ENCODE measurements around the gene ATOX1. TPM values are rescaled to one million over a fixed set of nuclear protein-coding genes. Genes with fewer than 3 reads are reported as not detected.

Gene ATOX1
- total and polyA plus RNA-seq, 2 donors, result 90.5 to 145 TPM

DNA sequence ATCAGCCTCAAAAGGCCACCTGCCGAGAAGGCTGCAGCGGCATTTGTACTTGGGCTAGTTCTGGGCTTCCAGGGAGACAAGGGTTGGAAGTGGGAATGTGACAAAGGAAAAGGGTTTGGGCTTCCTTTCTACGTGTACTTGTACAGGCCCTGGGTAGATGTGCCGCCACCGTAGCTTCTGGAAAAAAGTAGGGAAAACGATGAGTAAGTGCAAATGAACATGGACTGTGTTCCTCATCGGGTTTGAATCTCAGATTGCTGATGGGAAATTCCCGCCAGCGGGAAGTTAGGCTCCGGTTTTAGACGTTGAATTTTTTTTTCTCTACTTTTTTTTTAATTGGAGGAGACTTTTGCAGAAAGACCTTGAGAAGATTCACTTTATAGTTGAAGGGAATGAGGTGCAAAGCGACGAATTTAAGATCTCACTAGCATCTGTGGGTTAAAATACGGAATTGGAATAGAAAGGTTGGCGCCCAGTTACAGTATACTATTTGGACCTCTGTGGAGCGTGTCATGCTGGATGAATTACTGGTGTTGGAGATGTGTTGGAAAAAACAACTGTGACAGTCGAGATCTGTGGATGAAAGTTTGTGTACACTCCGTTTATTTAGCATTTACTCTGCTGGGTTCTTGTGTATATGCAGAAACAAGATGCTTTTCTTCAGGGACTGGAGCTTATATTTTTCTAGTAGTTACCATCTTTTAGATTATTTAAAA, 14.6 kb upstream of the ATOX1 start:
- peaks cover 12 to 16% of the 10 kb centered on the region in 2 donors for H3K4me1 ChIP-seq (ENCODE audit: control insufficient read depth in 2 of 2, insufficient read depth in 2 of 2, low read length in 2 of 2)
- DNase-seq (ENCODE audit: low read depth in 6 of 9, low spot score in 9 of 9), result no peak
- 1% methylated on average over 18 of the region's 18 CpGs for WGBS

GRCh38 chr5:151772029-151772845, 13.8 kb upstream of the ATOX1 start:
- peaks cover 12 to 16% of the 10 kb centered on the region in 2 donors for H3K4me1 ChIP-seq (ENCODE audit: control insufficient read depth in 2 of 2, insufficient read depth in 2 of 2, low read length in 2 of 2)
- H3K27ac ChIP-seq (ENCODE audit: low read depth in 1 of 2, low read length in 1 of 2), result peak overlapping the region; percentile 95 to 96
- no peaks in the 10 kb centered on the region for H3K27me3 ChIP-seq (ENCODE audit: control insufficient read depth in 2 of 2, insufficient read depth in 1 of 2, low read length in 1 of 2)
- peaks cover 0 to 5% of the 10 kb centered on the region in 2 donors for H3K36me3 ChIP-seq (ENCODE audit: control insufficient read depth in 2 of 2, insufficient read depth in 2 of 2, low read length in 1 of 2)
- WGBS, result under 1% methylated on average over 87 of the region's 87 CpGs
- no peaks in the 10 kb centered on the region for H3K9me3 ChIP-seq (ENCODE audit: control insufficient read depth in 2 of 2, insufficient read depth in 1 of 2, low read length in 1 of 2)
- peak overlapping the region; percentile 76 to 94 for H3K4me3 ChIP-seq (ENCODE audit: low read length in 2 of 2)
- DNase-seq (ENCODE audit: low read depth in 6 of 9, low spot score in 9 of 9), result peak in 4 of 9 donors; percentile 41 to 73 (median 49)

More for the DNA sequence above, 14.6 kb upstream of the ATOX1 start:
- Histone ChIP-seq H3K36me3 (ENCODE audit: control insufficient read depth in 2 of 2, insufficient read depth in 2 of 2, low read length in 1 of 2) (peaks cover 0 to 11% of the 10 kb centered on the region in 2 donors), H3K9me3 (ENCODE audit: control insufficient read depth in 2 of 2, insufficient read depth in 1 of 2, low read length in 1 of 2) (no peaks in the 10 kb centered on the region), H3K27me3 (ENCODE audit: control insufficient read depth in 2 of 2, insufficient read depth in 1 of 2, low read length in 1 of 2) (no peaks in the 10 kb centered on the region), H3K4me3 (ENCODE audit: low read length in 2 of 2) (peak overlapping the region; percentile 76 to 94), H3K27ac (ENCODE audit: low read depth in 1 of 2, low read length in 1 of 2) (peak overlapping the region; percentile 87 to 90)

DNA sequence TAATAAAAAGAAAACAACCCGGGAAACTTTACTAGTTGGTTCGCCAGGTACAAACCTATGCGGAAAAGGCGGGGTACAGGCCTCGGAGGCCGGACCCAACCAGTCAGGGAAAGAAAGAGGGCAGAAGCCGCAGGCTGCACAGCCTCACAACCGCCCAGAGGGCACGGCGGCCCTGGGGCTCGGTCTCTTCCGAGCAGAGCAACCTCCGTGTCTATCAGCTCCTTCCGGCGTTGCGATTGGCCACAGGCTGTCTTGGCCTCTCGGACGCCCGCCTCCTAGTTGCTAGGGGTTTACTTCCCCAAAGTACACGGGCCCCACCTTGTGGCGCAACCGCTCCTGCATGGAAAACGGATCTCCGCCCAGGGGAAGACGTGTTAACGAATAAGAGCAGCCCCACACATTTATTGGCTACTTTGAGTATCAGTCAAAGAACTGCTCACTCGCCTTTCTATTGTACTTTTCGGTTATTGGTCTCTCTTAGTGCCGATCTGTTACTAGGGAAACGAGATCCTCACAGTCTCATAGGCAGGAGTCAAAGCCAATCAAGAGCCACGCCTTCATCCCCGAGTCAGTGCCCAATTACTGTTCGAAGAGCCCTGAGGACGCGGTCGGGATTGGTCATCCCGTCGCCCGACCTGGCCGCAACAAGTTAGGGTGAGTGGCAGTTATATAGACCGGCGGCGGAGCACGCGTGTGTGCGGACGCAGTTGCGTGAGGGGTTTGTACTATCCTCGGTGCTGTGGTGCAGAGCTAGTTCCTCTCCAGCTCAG, 13.0 kb upstream of the ATOX1 start, which contains the start of gene G3BP1:
G3BP1 (plus strand) TSS at position 696 of the 770 bp plus-strand sequence. CDS start 14,667 bp downstream, outside the sequence.
- no peaks in the 10 kb centered on the region for H3K36me3 ChIP-seq (ENCODE audit: control insufficient read depth in 2 of 2, insufficient read depth in 2 of 2, low read length in 1 of 2)
- peak; percentile 99 to 100 (median 100) for DNase-seq (ENCODE audit: low read depth in 6 of 9, low spot score in 9 of 9)
- WGBS, result under 1% methylated on average over 49 of the region's 49 CpGs
- H3K27ac ChIP-seq (ENCODE audit: low read depth in 1 of 2, low read length in 1 of 2), result peak within 1 kb of the TSS; percentile 96 to 99
- H3K27me3 ChIP-seq (ENCODE audit: control insufficient read depth in 2 of 2, insufficient read depth in 1 of 2, low read length in 1 of 2), result no peaks in the 10 kb centered on the region
- H3K4me3 ChIP-seq (ENCODE audit: low read length in 2 of 2), result peak within 1 kb of the TSS; percentile 76 to 94
- no peaks in the 10 kb centered on the region for H3K9me3 ChIP-seq (ENCODE audit: control insufficient read depth in 2 of 2, insufficient read depth in 1 of 2, low read length in 1 of 2)
- H3K4me1 ChIP-seq (ENCODE audit: control insufficient read depth in 2 of 2, insufficient read depth in 2 of 2, low read length in 2 of 2), result peaks cover 12 to 16% of the 10 kb centered on the region in 2 donors

DNA sequence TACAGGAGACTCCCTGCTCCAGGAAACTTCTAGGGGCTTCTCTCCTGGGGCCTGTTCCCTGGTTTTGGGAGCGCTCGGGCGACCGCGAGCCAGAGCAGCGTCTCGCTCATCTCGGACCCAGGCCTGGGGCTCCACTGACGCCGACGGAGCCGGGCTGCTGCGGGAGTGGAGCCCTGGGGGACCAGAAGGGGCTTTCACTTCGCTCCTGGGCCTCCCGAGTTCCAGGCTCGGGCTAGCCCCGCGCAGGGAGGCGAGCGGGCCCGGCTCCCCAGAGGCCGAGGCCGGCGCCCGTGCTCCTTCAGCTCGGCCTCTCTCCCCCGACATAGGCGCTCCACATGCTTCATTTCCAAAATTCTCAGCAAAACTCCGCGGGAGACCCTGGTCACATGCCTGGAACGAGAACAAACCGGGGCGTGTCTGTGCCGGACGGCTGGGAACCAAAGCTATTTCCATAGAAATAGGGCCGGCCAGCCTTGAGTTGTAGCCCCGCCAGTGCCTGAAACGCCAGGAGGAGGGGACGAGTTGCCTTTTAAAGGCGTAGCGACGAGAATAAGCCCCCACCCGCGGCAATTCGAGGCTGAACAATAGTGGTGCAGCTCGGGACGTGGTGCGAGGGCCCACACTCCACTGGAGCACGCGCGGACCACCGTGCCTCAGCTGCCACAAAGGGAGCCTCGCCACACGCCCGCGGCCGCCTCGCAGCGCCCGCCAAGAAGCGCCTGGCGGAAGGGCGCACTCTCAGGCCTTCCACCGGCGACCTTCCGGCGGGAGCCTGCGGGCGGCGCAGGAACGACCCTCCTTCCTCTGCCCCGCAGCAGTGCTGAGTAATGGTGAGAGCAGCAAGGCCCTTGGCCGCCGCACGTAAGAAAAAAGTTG, 12.2 kb upstream of the ATOX1 start:
- peak in 3 of 9 donors; percentile 15 to 83 (median 18) for DNase-seq (ENCODE audit: low read depth in 6 of 9, low spot score in 9 of 9)
- peak overlapping the region; percentile 96 to 99 for H3K27ac ChIP-seq (ENCODE audit: low read depth in 1 of 2, low read length in 1 of 2)
- 13% methylated on average over 75 of the region's 75 CpGs for WGBS

GRCh38 chr5:151766975-151767374, 8.5 kb upstream of the ATOX1 start:
- no peak overlapping the region for H3K27ac ChIP-seq (ENCODE audit: low read depth in 1 of 2, low read length in 1 of 2)
- H3K9me3 ChIP-seq (ENCODE audit: control insufficient read depth in 2 of 2, insufficient read depth in 1 of 2, low read length in 1 of 2), result no peaks in the 10 kb centered on the region
- H3K4me1 ChIP-seq (ENCODE audit: control insufficient read depth in 2 of 2, insufficient read depth in 2 of 2, low read length in 2 of 2), result peaks cover 7 to 13% of the 10 kb centered on the region in 2 donors
- H3K4me3 ChIP-seq (ENCODE audit: low read length in 2 of 2), result no peak overlapping the region
- no peaks in the 10 kb centered on the region for H3K36me3 ChIP-seq (ENCODE audit: control insufficient read depth in 2 of 2, insufficient read depth in 2 of 2, low read length in 1 of 2)
- no peaks in the 10 kb centered on the region for H3K27me3 ChIP-seq (ENCODE audit: control insufficient read depth in 2 of 2, insufficient read depth in 1 of 2, low read length in 1 of 2)
- DNase-seq (ENCODE audit: low read depth in 6 of 9, low spot score in 9 of 9), result no peak

More for the DNA sequence above, 12.2 kb upstream of the ATOX1 start:
- Histone ChIP-seq H3K27me3 (ENCODE audit: control insufficient read depth in 2 of 2, insufficient read depth in 1 of 2, low read length in 1 of 2) (no peaks in the 10 kb centered on the region), H3K9me3 (ENCODE audit: control insufficient read depth in 2 of 2, insufficient read depth in 1 of 2, low read length in 1 of 2) (no peaks in the 10 kb centered on the region), H3K4me1 (ENCODE audit: control insufficient read depth in 2 of 2, insufficient read depth in 2 of 2, low read length in 2 of 2) (peaks cover 12 to 16% of the 10 kb centered on the region in 2 donors), H3K36me3 (ENCODE audit: control insufficient read depth in 2 of 2, insufficient read depth in 2 of 2, low read length in 1 of 2) (no peaks in the 10 kb centered on the region), H3K4me3 (ENCODE audit: low read length in 2 of 2) (peak overlapping the region; percentile 57 to 76)

GRCh38 chr5:151764801-151765200, 6.4 kb upstream of the ATOX1 start:
- no peak for DNase-seq (ENCODE audit: low read depth in 6 of 9, low spot score in 9 of 9)
- H3K27ac ChIP-seq (ENCODE audit: low read depth in 1 of 2, low read length in 1 of 2), result no peak overlapping the region
- H3K9me3 ChIP-seq (ENCODE audit: control insufficient read depth in 2 of 2, insufficient read depth in 1 of 2, low read length in 1 of 2), result no peaks in the 10 kb centered on the region
- no peak overlapping the region for H3K4me3 ChIP-seq (ENCODE audit: low read length in 2 of 2)
- H3K4me1 ChIP-seq (ENCODE audit: control insufficient read depth in 2 of 2, insufficient read depth in 2 of 2, low read length in 2 of 2), result peaks cover under 1 to 2% of the 10 kb centered on the region in 2 donors
- H3K27me3 ChIP-seq (ENCODE audit: control insufficient read depth in 2 of 2, insufficient read depth in 1 of 2, low read length in 1 of 2), result no peaks in the 10 kb centered on the region
- H3K36me3 ChIP-seq (ENCODE audit: control insufficient read depth in 2 of 2, insufficient read depth in 2 of 2, low read length in 1 of 2), result no peaks in the 10 kb centered on the region

DNA sequence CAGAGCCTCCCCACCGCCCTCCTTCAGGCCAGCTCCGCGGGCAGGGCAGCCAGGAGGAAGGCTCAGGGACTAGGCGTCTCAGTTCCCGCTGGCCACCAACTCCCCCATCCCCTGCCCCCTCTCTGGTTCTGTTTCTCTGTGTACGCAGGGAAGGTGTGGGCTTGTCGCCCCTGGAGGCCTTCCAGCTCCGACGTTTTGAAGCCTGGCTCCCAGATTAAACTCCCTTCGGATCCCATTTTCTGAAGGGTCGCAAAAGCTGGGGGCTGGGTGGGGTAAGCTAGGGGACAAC, 346 bp downstream of the ATOX1 start:
- Histone ChIP-seq H3K4me1 (ENCODE audit: control insufficient read depth in 2 of 2, insufficient read depth in 2 of 2, low read length in 2 of 2) (peaks cover 14 to 26% of the 10 kb centered on the region in 2 donors), H3K27me3 (ENCODE audit: control insufficient read depth in 2 of 2, insufficient read depth in 1 of 2, low read length in 1 of 2) (no peaks in the 10 kb centered on the region), H3K36me3 (ENCODE audit: control insufficient read depth in 2 of 2, insufficient read depth in 2 of 2, low read length in 1 of 2) (no peaks in the 10 kb centered on the region), H3K9me3 (ENCODE audit: control insufficient read depth in 2 of 2, insufficient read depth in 1 of 2, low read length in 1 of 2) (no peaks in the 10 kb centered on the region), H3K27ac (ENCODE audit: low read depth in 1 of 2, low read length in 1 of 2) (peak overlapping the region; percentile 22 to 81), H3K4me3 (ENCODE audit: low read length in 2 of 2) (peak overlapping the region; percentile 74 to 84)
- WGBS, result 2% methylated on average over 11 of the region's 11 CpGs
- DNase-seq (ENCODE audit: low read depth in 6 of 9, low spot score in 9 of 9), result no peak
